Measurements from ENCODE around the gene ZRANB2. TPM values are rescaled to one million over a fixed set of nuclear protein-coding genes. Genes with fewer than 3 reads are reported as not detected.

The ZRANB2 gene
- polyA plus RNA-seq, 1 donor (not counting 4 experiments of a cell fraction or from before 2014, with no cell fraction given) = 92.3 TPM

DNA sequence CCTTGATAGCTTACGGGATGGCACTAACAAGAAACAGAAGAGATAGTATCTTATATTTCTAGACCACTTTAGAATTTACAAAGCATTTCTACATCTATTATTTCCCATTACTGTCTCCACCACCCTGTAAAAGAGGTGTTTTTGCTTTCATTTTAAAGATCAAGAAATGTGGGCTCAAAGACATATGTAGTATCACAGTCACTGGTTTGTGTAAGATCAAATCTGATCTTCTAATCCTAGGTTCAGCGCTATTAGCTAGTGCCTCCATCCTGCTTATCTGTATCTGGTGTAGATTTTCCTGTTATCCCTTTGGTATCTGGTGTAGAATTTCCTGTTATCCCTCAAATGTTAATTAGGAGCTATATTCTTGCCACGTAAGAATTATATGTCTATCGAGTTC, 23.6 kb upstream of the ZRANB2 start:
- Histone ChIP-seq H3K27me3 (ENCODE audit: control insufficient read depth, extremely low read depth, insufficient read depth, low read length) (no peaks in the 10 kb centered on the region), H3K4me1 (ENCODE audit: control insufficient read depth, extremely low read depth, insufficient read depth, low read length) (no peaks in the 10 kb centered on the region), H3K9ac (ENCODE audit: control insufficient read depth, extremely low read depth, insufficient read depth, low read length) (no peak overlapping the region), H3K36me3 (ENCODE audit: control insufficient read depth in 2 of 2, extremely low read depth in 1 of 2, insufficient read depth in 2 of 2, low read length in 2 of 2) (no peaks in the 10 kb centered on the region), H3K9me3 (ENCODE audit: control insufficient read depth, low read depth, low read length) (no peaks in the 10 kb centered on the region), H4K20me1 (ENCODE audit: control insufficient read depth, extremely low read depth, insufficient read depth, low read length) (no peaks in the 10 kb centered on the region), H3K4me2 (ENCODE audit: control insufficient read depth, extremely low read depth, insufficient read depth, low read depth, low read length) (no peak overlapping the region), H3K4me3 (ENCODE audit: control insufficient read depth in 2 of 3, extremely low read depth in 1 of 3, insufficient read depth in 2 of 3, low read depth in 1 of 3, low read length in 3 of 3) (no peak overlapping the region), H2AFZ (ENCODE audit: control insufficient read depth, low read length) (no peak overlapping the region), H3K9me1 (ENCODE audit: control insufficient read depth, extremely low read depth, insufficient read depth, low read length) (no peaks in the 10 kb centered on the region), H3K79me2 (ENCODE audit: control insufficient read depth, insufficient read depth, low read length) (no peaks in the 10 kb centered on the region), H3K27ac (ENCODE audit: control insufficient read depth, insufficient read depth, low read length) (no peak overlapping the region)
- FAIRE-seq (no peak), DNase-seq (ENCODE audit: low read depth, low spot score) (no peak)
- TF ChIP-seq EZH2 (IDR thresholded peaks at IDR 0.05; ENCODE audit: low read length) = no peak
- TF ChIP-seq, protein P1, sequence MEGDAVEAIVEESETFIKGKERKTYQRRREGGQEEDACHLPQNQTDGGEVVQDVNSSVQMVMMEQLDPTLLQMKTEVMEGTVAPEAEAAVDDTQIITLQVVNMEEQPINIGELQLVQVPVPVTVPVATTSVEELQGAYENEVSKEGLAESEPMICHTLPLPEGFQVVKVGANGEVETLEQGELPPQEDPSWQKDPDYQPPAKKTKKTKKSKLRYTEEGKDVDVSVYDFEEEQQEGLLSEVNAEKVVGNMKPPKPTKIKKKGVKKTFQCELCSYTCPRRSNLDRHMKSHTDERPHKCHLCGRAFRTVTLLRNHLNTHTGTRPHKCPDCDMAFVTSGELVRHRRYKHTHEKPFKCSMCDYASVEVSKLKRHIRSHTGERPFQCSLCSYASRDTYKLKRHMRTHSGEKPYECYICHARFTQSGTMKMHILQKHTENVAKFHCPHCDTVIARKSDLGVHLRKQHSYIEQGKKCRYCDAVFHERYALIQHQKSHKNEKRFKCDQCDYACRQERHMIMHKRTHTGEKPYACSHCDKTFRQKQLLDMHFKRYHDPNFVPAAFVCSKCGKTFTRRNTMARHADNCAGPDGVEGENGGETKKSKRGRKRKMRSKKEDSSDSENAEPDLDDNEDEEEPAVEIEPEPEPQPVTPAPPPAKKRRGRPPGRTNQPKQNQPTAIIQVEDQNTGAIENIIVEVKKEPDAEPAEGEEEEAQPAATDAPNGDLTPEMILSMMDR (optimal IDR thresholded peaks at IDR 0.05 in 1 of 3, IDR thresholded peaks at IDR 0.05 in 1 of 3, conservative IDR thresholded peaks at IDR 0.05 in 1 of 3; ENCODE audit: extremely low read depth in 1 of 3, insufficient read depth in 2 of 3, low read length in 3 of 3) = no peak
- dilution Hi-C loops (cut with MboI; ENCODE audit: extremely low pct_ligation_motif_present, low sequenced_read_pairs) = no loop called here

DNA sequence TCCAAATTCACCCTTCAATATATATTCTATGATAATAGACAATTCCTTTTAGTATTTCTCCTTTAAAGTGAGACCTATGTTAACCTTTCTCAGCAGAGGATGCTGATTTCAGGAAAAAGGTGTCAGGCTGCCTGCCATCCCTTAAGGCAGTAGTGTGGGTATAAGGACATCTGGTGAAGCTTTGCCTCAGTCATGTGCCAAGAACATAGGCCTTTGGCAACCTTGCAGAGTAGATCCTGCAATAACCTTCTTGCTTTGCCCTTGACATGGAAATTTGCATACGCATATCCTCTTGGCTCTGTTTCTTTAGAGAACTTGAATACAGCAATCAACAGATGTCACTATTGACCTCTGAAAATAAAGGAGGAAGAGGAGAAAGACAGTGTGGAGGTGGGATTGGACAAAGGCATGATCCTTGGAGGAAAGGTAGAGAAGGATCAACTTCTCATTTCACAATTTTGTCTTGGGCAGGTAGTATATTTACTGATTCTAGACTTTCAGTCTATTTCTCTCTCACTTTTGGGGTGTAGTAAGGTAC, 21.1 kb upstream of the ZRANB2 start:
- TF ChIP-seq EZH2 (IDR thresholded peaks at IDR 0.05; ENCODE audit: low read length) = no peak
- TF ChIP-seq, protein P1 (optimal IDR thresholded peaks at IDR 0.05 in 1 of 3, IDR thresholded peaks at IDR 0.05 in 1 of 3, conservative IDR thresholded peaks at IDR 0.05 in 1 of 3; ENCODE audit: extremely low read depth in 1 of 3, insufficient read depth in 2 of 3, low read length in 3 of 3) = no peak
- H3K4me1 ChIP-seq (ENCODE audit: control insufficient read depth, extremely low read depth, insufficient read depth, low read length) = no peaks in the 10 kb centered on the region
- no peak overlapping the region for H3K4me2 ChIP-seq (ENCODE audit: control insufficient read depth, extremely low read depth, insufficient read depth, low read depth, low read length)
- H3K9me3 ChIP-seq (ENCODE audit: control insufficient read depth, low read depth, low read length) = no peaks in the 10 kb centered on the region
- H3K27me3 ChIP-seq (ENCODE audit: control insufficient read depth, extremely low read depth, insufficient read depth, low read length) = no peaks in the 10 kb centered on the region
- FAIRE-seq (no peak), DNase-seq (ENCODE audit: low read depth, low spot score) (no peak)
- no peaks in the 10 kb centered on the region for H4K20me1 ChIP-seq (ENCODE audit: control insufficient read depth, extremely low read depth, insufficient read depth, low read length)
- no peak overlapping the region for H2AFZ ChIP-seq (ENCODE audit: control insufficient read depth, low read length)
- H3K27ac ChIP-seq (ENCODE audit: control insufficient read depth, insufficient read depth, low read length) = no peak overlapping the region
- no peaks in the 10 kb centered on the region for H3K36me3 ChIP-seq (ENCODE audit: control insufficient read depth in 2 of 2, extremely low read depth in 1 of 2, insufficient read depth in 2 of 2, low read length in 2 of 2)
- no peaks in the 10 kb centered on the region for H3K9me1 ChIP-seq (ENCODE audit: control insufficient read depth, extremely low read depth, insufficient read depth, low read length)
- H3K4me3 ChIP-seq (ENCODE audit: control insufficient read depth in 2 of 3, extremely low read depth in 1 of 3, insufficient read depth in 2 of 3, low read depth in 1 of 3, low read length in 3 of 3) = no peak overlapping the region
- dilution Hi-C loops (cut with MboI; ENCODE audit: extremely low pct_ligation_motif_present, low sequenced_read_pairs) = no loop called here
- no peak overlapping the region for H3K9ac ChIP-seq (ENCODE audit: control insufficient read depth, extremely low read depth, insufficient read depth, low read length)
- H3K79me2 ChIP-seq (ENCODE audit: control insufficient read depth, insufficient read depth, low read length) = no peaks in the 10 kb centered on the region
